ENCODE results near the gene FER1L5. TPM values are rescaled to one million over a fixed set of nuclear protein-coding genes. Genes with fewer than 3 reads are reported as not detected.

The FER1L5 gene
- total and polyA plus RNA-seq, 2 experiments from 2014 or later: 0.18 to 0.76 TPM

- Mint-ChIP-seq H3K36me3 (ENCODE audit: low read depth) (peaks cover 54% of the 10 kb centered on the region), H3K4me1 (peaks cover 3% of the 10 kb centered on the region; the same call in 1 of the 3 replicates), H3K27ac (no peak overlapping the region), H3K27me3 (ENCODE audit: insufficient read depth, low read depth, poor library complexity) (peaks cover 2% of the 10 kb centered on the region), H3K4me3 (no peak overlapping the region), H3K9me3 (peaks cover 5% of the 10 kb centered on the region; the same call in 2 of the 3 replicates)
- no peaks in the 10 kb centered on the region for H3K9me2 ChIP-seq (ENCODE audit: insufficient read depth)
- H3K36me3 ChIP-seq (ENCODE audit: insufficient read depth): peaks cover 43% of the 10 kb centered on the region
- DNase-seq (ENCODE audit: low spot score): no peak
- H2AFZ ChIP-seq: no peak overlapping the region
- no peak overlapping the region for H3K4me3 ChIP-seq
- H4K20me1 ChIP-seq (replicated peaks; ENCODE audit: insufficient read depth): peaks cover 9% of the 10 kb centered on the region
- no peak for ATAC-seq
- no peak overlapping the region for H3K4me2 ChIP-seq
- H3K27ac ChIP-seq (ENCODE audit: low read depth): no peak overlapping the region
- TF ChIP-seq, protein P1, sequence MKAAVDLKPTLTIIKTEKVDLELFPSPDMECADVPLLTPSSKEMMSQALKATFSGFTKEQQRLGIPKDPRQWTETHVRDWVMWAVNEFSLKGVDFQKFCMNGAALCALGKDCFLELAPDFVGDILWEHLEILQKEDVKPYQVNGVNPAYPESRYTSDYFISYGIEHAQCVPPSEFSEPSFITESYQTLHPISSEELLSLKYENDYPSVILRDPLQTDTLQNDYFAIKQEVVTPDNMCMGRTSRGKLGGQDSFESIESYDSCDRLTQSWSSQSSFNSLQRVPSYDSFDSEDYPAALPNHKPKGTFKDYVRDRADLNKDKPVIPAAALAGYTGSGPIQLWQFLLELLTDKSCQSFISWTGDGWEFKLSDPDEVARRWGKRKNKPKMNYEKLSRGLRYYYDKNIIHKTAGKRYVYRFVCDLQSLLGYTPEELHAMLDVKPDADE (IDR thresholded peaks at IDR 0.05): no peak
- TF ChIP-seq POLR2AphosphoS5 (IDR thresholded peaks at IDR 0.05; ENCODE audit: low read depth) (no peak), EZH2 (IDR thresholded peaks at IDR 0.05; ENCODE audit: low read depth, unreplicated experiment) (no peak), ZNF114 (CRISPR knock-in tag; IDR thresholded peaks at IDR 0.05) (no peak), ZNF331 (CRISPR knock-in tag; IDR thresholded peaks at IDR 0.05; ENCODE audit: low read depth) (no peak), JUNB (IDR thresholded peaks at IDR 0.05; ENCODE audit: unreplicated experiment) (no peak), CREB1 (CRISPR knock-in tag; IDR thresholded peaks at IDR 0.05; ENCODE audit: low read depth) (no peak), STAT1 (IDR thresholded peaks at IDR 0.05; ENCODE audit: unreplicated experiment) (no peak), NANOG (IDR thresholded peaks at IDR 0.05; ENCODE audit: borderline replicate concordance) (no peak), EZH2phosphoT487 (IDR thresholded peaks at IDR 0.05; ENCODE audit: unreplicated experiment) (no peak)
- TF ChIP-seq, protein P2, sequence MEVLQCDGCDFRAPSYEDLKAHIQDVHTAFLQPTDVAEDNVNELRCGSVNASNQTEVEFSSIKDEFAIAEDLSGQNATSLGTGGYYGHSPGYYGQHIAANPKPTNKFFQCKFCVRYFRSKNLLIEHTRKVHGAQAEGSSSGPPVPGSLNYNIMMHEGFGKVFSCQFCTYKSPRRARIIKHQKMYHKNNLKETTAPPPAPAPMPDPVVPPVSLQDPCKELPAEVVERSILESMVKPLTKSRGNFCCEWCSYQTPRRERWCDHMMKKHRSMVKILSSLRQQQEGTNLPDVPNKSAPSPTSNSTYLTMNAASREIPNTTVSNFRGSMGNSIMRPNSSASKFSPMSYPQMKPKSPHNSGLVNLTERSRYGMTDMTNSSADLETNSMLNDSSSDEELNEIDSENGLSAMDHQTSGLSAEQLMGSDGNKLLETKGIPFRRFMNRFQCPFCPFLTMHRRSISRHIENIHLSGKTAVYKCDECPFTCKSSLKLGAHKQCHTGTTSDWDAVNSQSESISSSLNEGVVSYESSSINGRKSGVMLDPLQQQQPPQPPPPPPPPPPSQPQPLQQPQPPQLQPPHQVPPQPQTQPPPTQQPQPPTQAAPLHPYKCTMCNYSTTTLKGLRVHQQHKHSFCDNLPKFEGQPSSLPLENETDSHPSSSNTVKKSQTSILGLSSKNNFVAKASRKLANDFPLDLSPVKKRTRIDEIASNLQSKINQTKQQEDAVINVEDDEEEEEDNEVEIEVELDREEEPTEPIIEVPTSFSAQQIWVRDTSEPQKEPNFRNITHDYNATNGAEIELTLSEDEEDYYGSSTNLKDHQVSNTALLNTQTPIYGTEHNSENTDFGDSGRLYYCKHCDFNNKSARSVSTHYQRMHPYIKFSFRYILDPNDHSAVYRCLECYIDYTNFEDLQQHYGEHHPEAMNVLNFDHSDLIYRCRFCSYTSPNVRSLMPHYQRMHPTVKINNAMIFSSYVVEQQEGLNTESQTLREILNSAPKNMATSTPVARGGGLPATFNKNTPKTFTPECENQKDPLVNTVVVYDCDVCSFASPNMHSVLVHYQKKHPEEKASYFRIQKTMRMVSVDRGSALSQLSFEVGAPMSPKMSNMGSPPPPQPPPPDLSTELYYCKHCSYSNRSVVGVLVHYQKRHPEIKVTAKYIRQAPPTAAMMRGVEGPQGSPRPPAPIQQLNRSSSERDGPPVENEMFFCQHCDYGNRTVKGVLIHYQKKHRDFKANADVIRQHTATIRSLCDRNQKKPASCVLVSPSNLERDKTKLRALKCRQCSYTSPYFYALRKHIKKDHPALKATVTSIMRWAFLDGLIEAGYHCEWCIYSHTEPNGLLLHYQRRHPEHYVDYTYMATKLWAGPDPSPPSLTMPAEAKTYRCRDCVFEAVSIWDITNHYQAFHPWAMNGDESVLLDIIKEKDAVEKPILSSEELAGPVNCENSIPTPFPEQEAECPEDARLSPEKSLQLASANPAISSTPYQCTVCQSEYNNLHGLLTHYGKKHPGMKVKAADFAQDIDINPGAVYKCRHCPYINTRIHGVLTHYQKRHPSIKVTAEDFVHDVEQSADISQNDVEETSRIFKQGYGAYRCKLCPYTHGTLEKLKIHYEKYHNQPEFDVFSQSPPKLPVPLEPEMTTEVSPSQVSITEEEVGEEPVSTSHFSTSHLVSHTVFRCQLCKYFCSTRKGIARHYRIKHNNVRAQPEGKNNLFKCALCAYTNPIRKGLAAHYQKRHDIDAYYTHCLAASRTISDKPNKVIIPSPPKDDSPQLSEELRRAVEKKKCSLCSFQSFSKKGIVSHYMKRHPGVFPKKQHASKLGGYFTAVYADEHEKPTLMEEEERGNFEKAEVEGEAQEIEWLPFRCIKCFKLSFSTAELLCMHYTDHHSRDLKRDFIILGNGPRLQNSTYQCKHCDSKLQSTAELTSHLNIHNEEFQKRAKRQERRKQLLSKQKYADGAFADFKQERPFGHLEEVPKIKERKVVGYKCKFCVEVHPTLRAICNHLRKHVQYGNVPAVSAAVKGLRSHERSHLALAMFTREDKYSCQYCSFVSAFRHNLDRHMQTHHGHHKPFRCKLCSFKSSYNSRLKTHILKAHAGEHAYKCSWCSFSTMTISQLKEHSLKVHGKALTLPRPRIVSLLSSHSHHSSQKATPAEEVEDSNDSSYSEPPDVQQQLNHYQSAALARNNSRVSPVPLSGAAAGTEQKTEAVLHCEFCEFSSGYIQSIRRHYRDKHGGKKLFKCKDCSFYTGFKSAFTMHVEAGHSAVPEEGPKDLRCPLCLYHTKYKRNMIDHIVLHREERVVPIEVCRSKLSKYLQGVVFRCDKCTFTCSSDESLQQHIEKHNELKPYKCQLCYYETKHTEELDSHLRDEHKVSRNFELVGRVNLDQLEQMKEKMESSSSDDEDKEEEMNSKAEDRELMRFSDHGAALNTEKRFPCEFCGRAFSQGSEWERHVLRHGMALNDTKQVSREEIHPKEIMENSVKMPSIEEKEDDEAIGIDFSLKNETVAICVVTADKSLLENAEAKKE (CRISPR knock-in tag; IDR thresholded peaks at IDR 0.05): no peak
- TF ChIP-seq, protein P3, sequence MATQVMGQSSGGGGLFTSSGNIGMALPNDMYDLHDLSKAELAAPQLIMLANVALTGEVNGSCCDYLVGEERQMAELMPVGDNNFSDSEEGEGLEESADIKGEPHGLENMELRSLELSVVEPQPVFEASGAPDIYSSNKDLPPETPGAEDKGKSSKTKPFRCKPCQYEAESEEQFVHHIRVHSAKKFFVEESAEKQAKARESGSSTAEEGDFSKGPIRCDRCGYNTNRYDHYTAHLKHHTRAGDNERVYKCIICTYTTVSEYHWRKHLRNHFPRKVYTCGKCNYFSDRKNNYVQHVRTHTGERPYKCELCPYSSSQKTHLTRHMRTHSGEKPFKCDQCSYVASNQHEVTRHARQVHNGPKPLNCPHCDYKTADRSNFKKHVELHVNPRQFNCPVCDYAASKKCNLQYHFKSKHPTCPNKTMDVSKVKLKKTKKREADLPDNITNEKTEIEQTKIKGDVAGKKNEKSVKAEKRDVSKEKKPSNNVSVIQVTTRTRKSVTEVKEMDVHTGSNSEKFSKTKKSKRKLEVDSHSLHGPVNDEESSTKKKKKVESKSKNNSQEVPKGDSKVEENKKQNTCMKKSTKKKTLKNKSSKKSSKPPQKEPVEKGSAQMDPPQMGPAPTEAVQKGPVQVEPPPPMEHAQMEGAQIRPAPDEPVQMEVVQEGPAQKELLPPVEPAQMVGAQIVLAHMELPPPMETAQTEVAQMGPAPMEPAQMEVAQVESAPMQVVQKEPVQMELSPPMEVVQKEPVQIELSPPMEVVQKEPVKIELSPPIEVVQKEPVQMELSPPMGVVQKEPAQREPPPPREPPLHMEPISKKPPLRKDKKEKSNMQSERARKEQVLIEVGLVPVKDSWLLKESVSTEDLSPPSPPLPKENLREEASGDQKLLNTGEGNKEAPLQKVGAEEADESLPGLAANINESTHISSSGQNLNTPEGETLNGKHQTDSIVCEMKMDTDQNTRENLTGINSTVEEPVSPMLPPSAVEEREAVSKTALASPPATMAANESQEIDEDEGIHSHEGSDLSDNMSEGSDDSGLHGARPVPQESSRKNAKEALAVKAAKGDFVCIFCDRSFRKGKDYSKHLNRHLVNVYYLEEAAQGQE (IDR thresholded peaks at IDR 0.05; ENCODE audit: unreplicated experiment): no peak
- TF ChIP-seq, protein P4, sequence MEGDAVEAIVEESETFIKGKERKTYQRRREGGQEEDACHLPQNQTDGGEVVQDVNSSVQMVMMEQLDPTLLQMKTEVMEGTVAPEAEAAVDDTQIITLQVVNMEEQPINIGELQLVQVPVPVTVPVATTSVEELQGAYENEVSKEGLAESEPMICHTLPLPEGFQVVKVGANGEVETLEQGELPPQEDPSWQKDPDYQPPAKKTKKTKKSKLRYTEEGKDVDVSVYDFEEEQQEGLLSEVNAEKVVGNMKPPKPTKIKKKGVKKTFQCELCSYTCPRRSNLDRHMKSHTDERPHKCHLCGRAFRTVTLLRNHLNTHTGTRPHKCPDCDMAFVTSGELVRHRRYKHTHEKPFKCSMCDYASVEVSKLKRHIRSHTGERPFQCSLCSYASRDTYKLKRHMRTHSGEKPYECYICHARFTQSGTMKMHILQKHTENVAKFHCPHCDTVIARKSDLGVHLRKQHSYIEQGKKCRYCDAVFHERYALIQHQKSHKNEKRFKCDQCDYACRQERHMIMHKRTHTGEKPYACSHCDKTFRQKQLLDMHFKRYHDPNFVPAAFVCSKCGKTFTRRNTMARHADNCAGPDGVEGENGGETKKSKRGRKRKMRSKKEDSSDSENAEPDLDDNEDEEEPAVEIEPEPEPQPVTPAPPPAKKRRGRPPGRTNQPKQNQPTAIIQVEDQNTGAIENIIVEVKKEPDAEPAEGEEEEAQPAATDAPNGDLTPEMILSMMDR (conservative IDR thresholded peaks at IDR 0.05; ENCODE audit: low read depth in 2 of 2): no peak
- no peaks in the 10 kb centered on the region for H3K27me3 ChIP-seq (ENCODE audit: insufficient read depth)
- no peaks in the 10 kb centered on the region for H3K4me1 ChIP-seq (ENCODE audit: insufficient read depth)
- H3K79me2 ChIP-seq (replicated peaks; ENCODE audit: insufficient read depth): no peaks in the 10 kb centered on the region
- H3F3A ChIP-seq (replicated peaks; ENCODE audit: low read depth): no peaks in the 10 kb centered on the region
These were observed 68.4 kb downstream of the FER1L5 start for GRCh38 chr2:96710985-96711384.
